GM12878 (cell line): ENCODE data around the gene FAM117B. TPM values are rescaled to one million over a fixed set of nuclear protein-coding genes. Genes with fewer than 3 reads are reported as not detected.

ENCODE experiments used
- ATAC-seq: fragments of 200-7000 bp; cut with Tn5 transposase; 3 replicates; pipeline ENCODE4 v1.9.1; 2020; ENCODE audit warnings: mild to moderate bottlenecking, moderate library complexity
- BruUV-seq: library from RNA; stranded (reverse); fragments of 400-500 nt; replicated peaks from 2 replicates; lab custom pipeline; 2021; lab: Mats Ljungman, UMichigan
- CTCF ChIA-PET: fragments of 300-600 bp; sonication (Branson Sonifier 250); formaldehyde crosslinking; extraction: SDS; loops from one replicate; lab custom pipeline; 2021; ENCODE audit warnings: inconsistent platforms; lab: Yijun Ruan, JAX
- POLR2A ChIA-PET: fragments of 350-600 bp; formaldehyde crosslinking; extraction: SDS; loops from one replicate; lab custom pipeline; 2021; ENCODE audit warnings: inconsistent platforms; lab: Charles Lee
- RAD21 ChIA-PET: fragments of 300-600 bp; sonication (Branson Sonifier 250); formaldehyde crosslinking; loops from one replicate; lab custom pipeline; 2023; ENCODE audit warnings: antibody characterized with exemption; ENCODE audit not compliant: unreplicated experiment; lab: Charles Lee
- SMC1A ChIA-PET: fragments of 300-600 bp; sonication (Branson Sonifier 250); formaldehyde crosslinking; loops from one replicate; lab custom pipeline; 2023; ENCODE audit not compliant: unreplicated experiment, uncharacterized antibody; lab: Charles Lee
- DNase-seq: peaks from one replicate; pipeline ENCODE4 v3.0.0-alpha.2; 2011; ENCODE audit warnings: low read depth, low spot score
- FAIRE-seq: peaks from 3 replicates; lab custom pipeline; 2011; peaks lifted over from hg19 to GRCh38; lab: Jason Lieb, UNC
- H2AFZ ChIP-seq: 2 replicates; pipeline ENCODE4 v1.6.0; 2011; ENCODE audit warnings: low read depth, low read length, control low read depth; ENCODE audit not compliant: control insufficient read depth
- H3K27ac ChIP-seq: 2 replicates; pipeline ENCODE4 v1.5.1; 2011; ENCODE audit warnings: control low read depth; ENCODE audit not compliant: control insufficient read depth, insufficient read depth
- H3K27me3 ChIP-seq, 2 experiments: replicated peaks in 1 of 2; 2 replicates each; pipeline versions ENCODE4 v1.6.0 to v1.6.1; 2011; ENCODE audit warnings: low read length in 1 of 2; ENCODE audit not compliant: control insufficient read depth in 2 of 2, insufficient read depth in 2 of 2
- H3K36me3 ChIP-seq, 2 experiments: 2 replicates each; pipeline ENCODE4 v1.5.1; 2011; ENCODE audit warnings: low read length in 1 of 2; ENCODE audit not compliant: control insufficient read depth in 2 of 2, insufficient read depth in 2 of 2
- H3K4me1 ChIP-seq: 2 replicates; pipeline ENCODE4 v1.6.1; 2011; ENCODE audit warnings: mild to moderate bottlenecking, low read length, moderate library complexity, mixed read lengths; ENCODE audit not compliant: control insufficient read depth, insufficient read depth
- H3K4me2 ChIP-seq: 2 replicates; pipeline ENCODE4 v1.6.0; 2011; ENCODE audit warnings: control low read depth; ENCODE audit not compliant: control insufficient read depth, insufficient read depth
- H3K4me3 ChIP-seq: fragments of 200-600 bp; sonication (generic); 2 replicates; pipeline ENCODE4 v1.5.1; 2016
- H3K79me2 ChIP-seq: 2 replicates; pipeline ENCODE4 v1.6.0; 2011; ENCODE audit warnings: low read length; ENCODE audit not compliant: control insufficient read depth, insufficient read depth
- H3K9ac ChIP-seq: 2 replicates; pipeline ENCODE4 v1.8.0; 2011; ENCODE audit warnings: low read length, control low read depth, mixed read lengths; ENCODE audit not compliant: control insufficient read depth, insufficient read depth
- H3K9me3 ChIP-seq: replicated peaks from 3 replicates; pipeline ENCODE4 v1.5.1; 2011; ENCODE audit warnings: mild to moderate bottlenecking, low read length; ENCODE audit not compliant: control insufficient read depth, insufficient read depth
- H4K20me1 ChIP-seq: 2 replicates; pipeline ENCODE4 v1.6.0; 2011; ENCODE audit not compliant: control insufficient read depth, insufficient read depth
- ATF2 ChIP-seq: IDR thresholded peaks from 2 replicates; pipeline ENCODE4 v1.6.1; 2012; ENCODE audit warnings: low read length, inconsistent platforms
- BCL3 ChIP-seq: IDR thresholded peaks from 2 replicates; pipeline ENCODE4 v1.6.1; 2011; ENCODE audit warnings: borderline replicate concordance, low read depth, mild to moderate bottlenecking, moderate library complexity, low read length; ENCODE audit not compliant: insufficient read depth, poor library complexity, severe bottlenecking
- CHD2 ChIP-seq: IDR thresholded peaks from 2 replicates; pipeline ENCODE4 v1.6.1; 2011; ENCODE audit warnings: low read depth, low read length, improper control_type of control experiment, borderline replicate concordance
- CTCF ChIP-seq, 3 experiments: IDR thresholded peaks in 2 of 3; conservative IDR thresholded peaks in 1 of 3; 2 replicates each; pipeline ENCODE4 v1.5.1; 2011; ENCODE audit warnings: low read depth in 3 of 3, low read length in 3 of 3, mild to moderate bottlenecking in 3 of 3, control low read depth in 2 of 3, moderate library complexity in 2 of 3, inconsistent platforms in 1 of 3, mixed read lengths in 1 of 3; ENCODE audit not compliant: control insufficient read depth in 2 of 3, insufficient read depth in 1 of 3; ENCODE audit errors: extremely low read depth in 1 of 3
- E2F4 ChIP-seq: IDR thresholded peaks from 2 replicates; pipeline ENCODE4 v1.6.1; 2012; ENCODE audit warnings: low read depth, low read length, improper control_type of control experiment
- JUND ChIP-seq: IDR thresholded peaks from 2 replicates; pipeline ENCODE4 v1.6.1; 2012; ENCODE audit warnings: low read depth, mild to moderate bottlenecking, low read length, improper control_type of control experiment, moderate library complexity
- LARP7 ChIP-seq: fragments of 450-650 bp; IDR thresholded peaks from 2 replicates; pipeline ENCODE4 v1.6.1; 2017; ENCODE audit warnings: mild to moderate bottlenecking
- POLR2A ChIP-seq: IDR thresholded peaks from 2 replicates; pipeline ENCODE4 v1.6.1; 2011; ENCODE audit warnings: low read depth, mild to moderate bottlenecking, low read length
- RAD21 ChIP-seq: IDR thresholded peaks from 2 replicates; pipeline ENCODE4 v1.6.1; 2011; ENCODE audit warnings: mild to moderate bottlenecking, low read depth, low read length, moderate library complexity; ENCODE audit not compliant: insufficient read depth
- RUNX3 ChIP-seq: IDR thresholded peaks from 2 replicates; pipeline ENCODE4 v1.6.1; 2012; ENCODE audit warnings: low read length, inconsistent platforms
- TCF3 ChIP-seq: IDR thresholded peaks from 2 replicates; pipeline ENCODE4 v1.6.1; 2012; ENCODE audit warnings: low read depth, mild to moderate bottlenecking, low read length, borderline replicate concordance; ENCODE audit not compliant: insufficient read depth
- WRNIP1 ChIP-seq: IDR thresholded peaks from 2 replicates; pipeline ENCODE4 v1.6.1; 2011; ENCODE audit warnings: low read depth, low read length, improper control_type of control experiment, borderline replicate concordance
- ZBTB4 ChIP-seq: fragments of 450-650 bp; formaldehyde crosslinking; IDR thresholded peaks from 2 replicates; pipeline ENCODE4 v1.4.0; 2022; ENCODE audit warnings: mild to moderate bottlenecking, moderate library complexity
- WGBS: methylation state at CpG from one replicate; pipeline ENCODE4 v1.1.6; 2016; ENCODE audit warnings: low lambda C conversion rate; ENCODE audit not compliant: insufficient replicate concordance, insufficient coverage; ENCODE audit errors: missing lambda C conversion rate; 5-methylcytosine and 5-hydroxymethylcytosine counted together
- in situ Hi-C: fragments of 300-500 bp; cut with MboI; formaldehyde crosslinking; loops from 9 replicates; pipeline ENCODE4 v1.14.3; 2018; ENCODE audit warnings: mixed read lengths
- intact Hi-C: fragments of 100-400 bp; cut with micrococcal nuclease; formaldehyde crosslinking; loops from one replicate; pipeline ENCODE4 v1.14.2; 2022; ENCODE audit not compliant: unreplicated experiment
- polyA plus RNA-seq, 11 experiments: library from polyadenylated mRNA; depleted of rRNA in 4 of 11; unstranded in 6 of 11; stranded (reverse) in 5 of 11; fragments of >200 nt; fragmentation: Nextera tagmentation in 4 of 11; fragmentation: Illumina TruSeq in 1 of 11; extraction: Ambion mirVana in 4 of 11; extraction: Trizol in 1 of 11; gene quantifications; 1 replicate in 1 of 11; 2 replicates in 10 of 11; pipeline versions ENCODE4 v1.2.1 to v1.2.3, GENCODE V29; 2011 to 2016; ENCODE audit warnings: inconsistent platforms in 2 of 11, missing spikeins in 2 of 11, low read depth in 1 of 11
- total RNA-seq, 4 experiments: library from RNA; depleted of rRNA in 3 of 4; stranded (reverse); fragments of >200 nt in 3 of 4; fragmentation: Illumina TruSeq in 1 of 4; extraction: Trizol in 1 of 4; gene quantifications; 2 replicates each; pipeline versions ENCODE4 v1.2.1 to v1.2.3, GENCODE V29; 2013 to 2021

Gene FAM117B
- total and polyA plus RNA-seq, 10 of the 15 experiments (the other 5 are each of a cell fraction or from before 2014, with no cell fraction given) = 1.6 to 7.6 (median 4.2) TPM

GRCh38 chr2:202726070-202726469, 91.3 kb downstream of the FAM117B start:
- Histone ChIP-seq H3K27me3 (no peaks in the 10 kb centered on the region), H3K79me2 (no peaks in the 10 kb centered on the region), H3K4me1 (no peaks in the 10 kb centered on the region), H3K4me3 (no peak overlapping the region), H4K20me1 (no peaks in the 10 kb centered on the region), H3K36me3 (no peaks in the 10 kb centered on the region; a peak in 1 of 4 replicates), H3K27ac (no peak overlapping the region), H3K4me2 (no peak overlapping the region), H2AFZ (no peak overlapping the region), H3K9ac (no peak overlapping the region), H3K9me3 (no peaks in the 10 kb centered on the region)
- WGBS = 98% methylated on average over 3 of the region's 3 CpGs
- intact Hi-C loops = no loop called here
- CTCF ChIA-PET = interaction anchor here (0.8 kb wide), 1 partner anchor 34 kb away, joined by 3 read pairs; no protein-coding TSS in a partner anchor
- in situ Hi-C loops = no loop called here
- POLR2A ChIA-PET = interaction anchor here (0.5 kb wide), 1 partner anchor 49 kb away, joined by 4 read pairs; no protein-coding TSS in a partner anchor
- BruUV-seq = no TSS peak
- DNase-seq = no peak
- RAD21 ChIA-PET = no interaction called here
- no peak for FAIRE-seq
- ATAC-seq = no peak
- SMC1A ChIA-PET = no interaction called here
- TF ChIP-seq POLR2A (no peak), CTCF (IDR thresholded peaks at IDR 0.05 in 2 of 3, conservative IDR thresholded peaks at IDR 0.05 in 1 of 3; ENCODE audit: control insufficient read depth in 2 of 3, extremely low read depth in 1 of 3, insufficient read depth in 1 of 3, low read depth in 3 of 3, low read length in 3 of 3) (no peak), JUND (no peak), ATF2 (no peak), RAD21 (no peak), CHD2 (no peak), RUNX3 (no peak), TCF3 (no peak), BCL3 (no peak), E2F4 (no peak), LARP7 (no peak), ZBTB4 (CRISPR knock-in tag) (no peak), WRNIP1 (no peak)
